HEK293T (cell line): Measurements from ENCODE around the gene CTU1.

Experiments used
- BHLHE40 ChIP-seq: fragments of 450-650 bp; IDR thresholded peaks from 2 replicates; pipeline ENCODE4 v1.6.1; 2016; ENCODE audit warnings: mild to moderate bottlenecking, moderate library complexity, borderline replicate concordance
- CTBP1 ChIP-seq: fragments of 450-650 bp; IDR thresholded peaks from 2 replicates; pipeline ENCODE4 v1.6.1; 2016; ENCODE audit warnings: borderline replicate concordance
- FOXA1 ChIP-seq: fragments of 450-650 bp; IDR thresholded peaks from 2 replicates; pipeline ENCODE4 v1.6.1; 2016; ENCODE audit warnings: mild to moderate bottlenecking
- FOXM1 ChIP-seq: fragments of 450-650 bp; IDR thresholded peaks from 2 replicates; pipeline ENCODE4 v1.6.1; 2017; ENCODE audit warnings: mild to moderate bottlenecking, borderline replicate concordance
- LEF1 ChIP-seq: fragments of 450-650 bp; IDR thresholded peaks from 2 replicates; pipeline ENCODE4 v1.6.1; 2017; ENCODE audit warnings: mild to moderate bottlenecking, borderline replicate concordance
- NFRKB ChIP-seq: fragments of 450-650 bp; IDR thresholded peaks from 2 replicates; pipeline ENCODE4 v1.6.1; 2016; ENCODE audit warnings: mild to moderate bottlenecking, moderate library complexity
- SP1 ChIP-seq: fragments of 450-650 bp; IDR thresholded peaks from 2 replicates; pipeline ENCODE4 v1.6.1; 2017
- SUZ12 ChIP-seq: fragments of 450-650 bp; IDR thresholded peaks from 2 replicates; pipeline ENCODE4 v1.6.1; 2016; ENCODE audit warnings: mild to moderate bottlenecking
- TARDBP ChIP-seq: fragments of 450-650 bp; IDR thresholded peaks from 2 replicates; pipeline ENCODE4 v1.6.1; 2016

DNA sequence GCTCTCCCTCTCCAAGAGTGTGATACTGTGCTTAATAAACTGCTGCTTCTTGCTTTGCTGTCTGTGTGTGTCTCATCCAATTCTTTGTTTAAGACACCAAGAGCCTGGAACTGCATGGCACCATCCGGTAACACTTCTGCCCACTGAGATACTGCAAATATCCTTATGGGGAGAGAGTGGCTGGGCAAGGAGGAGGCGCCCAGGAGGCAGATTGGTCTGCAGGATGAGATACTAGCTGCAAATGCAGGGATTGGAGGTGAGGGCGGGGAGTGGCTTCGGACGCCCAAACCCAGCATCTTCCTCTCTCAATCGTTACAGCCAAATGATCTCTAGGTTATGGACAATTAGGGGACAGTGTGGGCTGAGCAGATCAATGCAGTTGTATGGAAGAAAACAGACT, 32.2 kb upstream of the CTU1 start:
- TF ChIP-seq SUZ12 (no peak), CTBP1 (no peak), TARDBP (no peak), LEF1 (no peak), SP1 (no peak), NFRKB (no peak), BHLHE40 (no peak), FOXA1 (no peak), FOXM1 (no peak)
